Measurements from ENCODE around the gene NSFL1C.

DNA sequence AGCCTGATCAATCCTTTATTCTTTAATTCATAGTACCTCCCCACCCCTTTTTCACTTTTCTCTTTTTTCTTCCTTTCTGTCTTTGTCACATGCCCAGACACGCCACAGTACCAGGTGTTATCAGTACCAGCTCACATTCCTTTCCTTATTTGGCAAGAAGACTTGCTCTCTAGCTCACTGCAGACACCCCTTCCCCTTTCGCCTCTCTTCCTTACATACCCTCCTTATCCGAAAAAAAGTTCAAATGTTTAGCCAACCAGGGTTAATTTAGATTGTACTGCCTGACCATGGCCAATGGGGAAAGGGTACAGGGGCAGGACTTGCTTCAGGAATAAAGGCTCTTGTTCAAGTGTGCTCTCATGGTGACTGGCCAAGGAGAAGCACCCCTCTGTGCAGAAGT, 33.8 kb upstream of the NSFL1C start:
- TF ChIP-seq EZH2phosphoT487 (IDR thresholded peaks at IDR 0.05; ENCODE audit: borderline replicate concordance, low read depth, low read length) = no peak
- TF ChIP-seq, protein P1, sequence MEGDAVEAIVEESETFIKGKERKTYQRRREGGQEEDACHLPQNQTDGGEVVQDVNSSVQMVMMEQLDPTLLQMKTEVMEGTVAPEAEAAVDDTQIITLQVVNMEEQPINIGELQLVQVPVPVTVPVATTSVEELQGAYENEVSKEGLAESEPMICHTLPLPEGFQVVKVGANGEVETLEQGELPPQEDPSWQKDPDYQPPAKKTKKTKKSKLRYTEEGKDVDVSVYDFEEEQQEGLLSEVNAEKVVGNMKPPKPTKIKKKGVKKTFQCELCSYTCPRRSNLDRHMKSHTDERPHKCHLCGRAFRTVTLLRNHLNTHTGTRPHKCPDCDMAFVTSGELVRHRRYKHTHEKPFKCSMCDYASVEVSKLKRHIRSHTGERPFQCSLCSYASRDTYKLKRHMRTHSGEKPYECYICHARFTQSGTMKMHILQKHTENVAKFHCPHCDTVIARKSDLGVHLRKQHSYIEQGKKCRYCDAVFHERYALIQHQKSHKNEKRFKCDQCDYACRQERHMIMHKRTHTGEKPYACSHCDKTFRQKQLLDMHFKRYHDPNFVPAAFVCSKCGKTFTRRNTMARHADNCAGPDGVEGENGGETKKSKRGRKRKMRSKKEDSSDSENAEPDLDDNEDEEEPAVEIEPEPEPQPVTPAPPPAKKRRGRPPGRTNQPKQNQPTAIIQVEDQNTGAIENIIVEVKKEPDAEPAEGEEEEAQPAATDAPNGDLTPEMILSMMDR (conservative IDR thresholded peaks at IDR 0.05; ENCODE audit: low read length) = no peak

Data from OCI-LY7 (cell line).